ENCODE results near the gene ZCCHC14. TPM values are rescaled to one million over a fixed set of nuclear protein-coding genes. Genes with fewer than 3 reads are reported as not detected.

ZCCHC14 gene
- total RNA-seq, 4 donors from 2014 or later = 23.0 to 70.0 (median 27.6) TPM

- Histone ChIP-seq H3K27ac (no peak overlapping the region), H3K9me3 (no peaks in the 10 kb centered on the region), H3K4me3 (replicated peaks in 1 of 3) (no peak overlapping the region), H3K27me3 (no peaks in the 10 kb centered on the region), H3K36me3 (peaks cover 52 to 58% of the 10 kb centered on the region in 2 donors), H3K4me1 (peaks cover 0 to 4% of the 10 kb centered on the region in 2 donors)
- intact Hi-C loops (cut with DNase I) = loop anchor here (10.0 kb wide), 2 partner anchors 82 to 222 kb away; partner anchors contain the start of gene ZCCHC14
- TF ChIP-seq POLR2A (IDR thresholded peaks at IDR 0.05) = no peak
- TF ChIP-seq, protein P1, sequence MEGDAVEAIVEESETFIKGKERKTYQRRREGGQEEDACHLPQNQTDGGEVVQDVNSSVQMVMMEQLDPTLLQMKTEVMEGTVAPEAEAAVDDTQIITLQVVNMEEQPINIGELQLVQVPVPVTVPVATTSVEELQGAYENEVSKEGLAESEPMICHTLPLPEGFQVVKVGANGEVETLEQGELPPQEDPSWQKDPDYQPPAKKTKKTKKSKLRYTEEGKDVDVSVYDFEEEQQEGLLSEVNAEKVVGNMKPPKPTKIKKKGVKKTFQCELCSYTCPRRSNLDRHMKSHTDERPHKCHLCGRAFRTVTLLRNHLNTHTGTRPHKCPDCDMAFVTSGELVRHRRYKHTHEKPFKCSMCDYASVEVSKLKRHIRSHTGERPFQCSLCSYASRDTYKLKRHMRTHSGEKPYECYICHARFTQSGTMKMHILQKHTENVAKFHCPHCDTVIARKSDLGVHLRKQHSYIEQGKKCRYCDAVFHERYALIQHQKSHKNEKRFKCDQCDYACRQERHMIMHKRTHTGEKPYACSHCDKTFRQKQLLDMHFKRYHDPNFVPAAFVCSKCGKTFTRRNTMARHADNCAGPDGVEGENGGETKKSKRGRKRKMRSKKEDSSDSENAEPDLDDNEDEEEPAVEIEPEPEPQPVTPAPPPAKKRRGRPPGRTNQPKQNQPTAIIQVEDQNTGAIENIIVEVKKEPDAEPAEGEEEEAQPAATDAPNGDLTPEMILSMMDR (IDR thresholded peaks at IDR 0.05) = no peak
- no peak for DNase-seq
- WGBS, 2 donors = 92 to 93% methylated on average over 20 to 22 of the region's 27 CpGs
Observed at GRCh38 chr16:87412996-87413421, 79.8 kb downstream of the ZCCHC14 start.

- TF ChIP-seq POLR2A (IDR thresholded peaks at IDR 0.05) = no peak
- TF ChIP-seq, protein P1 (IDR thresholded peaks at IDR 0.05) = no peak
- no peak for DNase-seq
- no peaks in the 10 kb centered on the region for H3K9me3 ChIP-seq
- H3K27me3 ChIP-seq = no peaks in the 10 kb centered on the region
- H3K36me3 ChIP-seq = peaks cover 50 to 56% of the 10 kb centered on the region in 2 donors
- intact Hi-C loops (cut with DNase I) = loop anchor here (10.0 kb wide), 2 partner anchors 82 to 222 kb away; partner anchors contain the start of gene ZCCHC14
- WGBS, 2 donors = 91 to 92% methylated on average over 28 to 31 of the region's 31 CpGs
- no peak overlapping the region for H3K4me3 ChIP-seq (replicated peaks in 1 of 3)
- no peak overlapping the region for H3K27ac ChIP-seq
- peaks cover 0 to 6% of the 10 kb centered on the region in 2 donors for H3K4me1 ChIP-seq
Observed at GRCh38 chr16:87412371-87412995, 80.3 kb downstream of the ZCCHC14 start.

DNA sequence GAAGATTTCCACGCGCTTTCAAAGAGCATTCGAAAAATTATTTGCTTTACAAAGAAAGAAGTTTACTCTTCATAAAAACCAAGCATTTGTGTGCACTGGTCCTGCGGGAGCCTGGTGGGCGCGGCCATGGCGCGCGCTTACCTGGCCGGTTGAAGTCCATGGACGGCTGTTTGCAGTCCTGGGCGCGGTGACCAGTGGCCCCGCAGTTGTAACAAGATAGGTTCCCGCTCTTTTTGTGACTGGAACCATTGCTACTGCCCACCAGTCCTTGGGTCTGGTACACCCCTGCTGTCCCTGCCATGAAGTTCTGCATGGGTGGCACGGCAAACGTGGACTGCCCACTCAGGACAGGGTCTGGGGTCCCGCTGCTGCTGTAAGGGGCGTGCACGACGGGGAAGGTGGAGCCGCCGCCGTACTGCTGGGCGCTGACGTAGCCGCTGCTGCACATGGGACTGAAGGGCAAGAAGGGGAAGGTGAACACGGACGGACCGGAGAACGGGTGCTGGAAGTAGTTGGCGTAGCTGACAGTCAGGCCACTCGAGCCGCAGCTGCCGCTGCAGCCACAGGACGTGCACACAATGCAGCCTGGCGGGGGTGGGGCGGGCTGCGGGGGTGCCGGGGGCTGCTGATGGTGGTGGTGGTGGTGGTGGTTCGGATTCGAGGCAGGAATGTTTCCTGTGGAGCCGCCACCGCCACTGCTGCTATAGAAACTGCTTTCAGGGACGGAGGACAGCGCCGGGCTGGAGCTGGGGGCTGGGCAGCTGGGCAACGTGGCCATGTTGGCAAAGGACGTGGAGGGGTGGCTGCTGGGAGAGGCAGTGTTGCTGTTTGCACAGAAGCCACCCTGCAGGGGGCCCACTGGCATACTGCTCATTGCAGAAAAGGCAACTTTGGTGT is 81.2 kb downstream of the ZCCHC14 start:
- no peak overlapping the region for H3K27ac ChIP-seq
- WGBS, 2 donors = 94 to 97% methylated on average over 43 to 46 of the region's 49 CpGs
- no peaks in the 10 kb centered on the region for H3K27me3 ChIP-seq
- intact Hi-C loops (cut with DNase I) = loop anchor here (10.0 kb wide), 2 partner anchors 83 to 223 kb away; partner anchors contain the start of gene ZCCHC14
- H3K36me3 ChIP-seq = peaks cover 46 to 49% of the 10 kb centered on the region in 2 donors
- H3K9me3 ChIP-seq = no peaks in the 10 kb centered on the region
- TF ChIP-seq POLR2A (IDR thresholded peaks at IDR 0.05) = no peak
- TF ChIP-seq, protein P1 (IDR thresholded peaks at IDR 0.05) = no peak
- no peak overlapping the region for H3K4me3 ChIP-seq (replicated peaks in 1 of 3)
- peaks cover 0 to 14% of the 10 kb centered on the region in 2 donors for H3K4me1 ChIP-seq
- no peak for DNase-seq

DNA sequence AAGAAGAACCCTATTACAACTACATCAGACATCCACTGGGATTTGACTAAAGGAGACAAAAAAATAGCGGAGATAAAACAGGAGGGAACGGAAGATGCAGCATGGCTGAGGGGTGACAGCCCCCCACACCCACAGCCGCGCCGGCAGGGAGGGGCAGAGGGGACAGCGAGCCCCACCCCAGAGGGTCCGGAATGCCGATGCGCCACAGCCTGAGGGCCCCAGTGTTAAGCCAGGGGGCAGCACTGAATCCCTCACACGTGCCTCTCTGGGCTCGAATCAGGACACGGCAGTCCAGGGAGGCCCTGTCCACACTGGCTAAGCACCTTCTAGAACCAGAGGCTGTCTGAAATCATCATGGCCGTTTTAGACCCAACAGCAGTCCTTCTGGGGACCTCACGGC is 81.9 kb downstream of the ZCCHC14 start:
- DNase-seq = no peak
- H3K9me3 ChIP-seq = no peaks in the 10 kb centered on the region
- H3K36me3 ChIP-seq = peaks cover 49 to 50% of the 10 kb centered on the region in 2 donors
- TF ChIP-seq POLR2A (IDR thresholded peaks at IDR 0.05) = no peak
- TF ChIP-seq, protein P1 (IDR thresholded peaks at IDR 0.05) = no peak
- no peak overlapping the region for H3K27ac ChIP-seq
- H3K4me1 ChIP-seq = peaks cover 0 to 16% of the 10 kb centered on the region in 2 donors
- intact Hi-C loops (cut with DNase I) = loop anchor here (10.0 kb wide), 2 partner anchors 84 to 224 kb away; partner anchors contain the start of gene ZCCHC14
- H3K27me3 ChIP-seq = no peaks in the 10 kb centered on the region
- H3K4me3 ChIP-seq (replicated peaks in 1 of 3) = no peak overlapping the region
- 84 to 90% methylated on average over 14 of the region's 14 CpGs for WGBS, 2 donors
